ENCODE data around the gene ZNRD2.
A peak's percentile ranks its signal among the peaks of the same experiment; 100 is the strongest.

The ZNRD2 gene

DNA sequence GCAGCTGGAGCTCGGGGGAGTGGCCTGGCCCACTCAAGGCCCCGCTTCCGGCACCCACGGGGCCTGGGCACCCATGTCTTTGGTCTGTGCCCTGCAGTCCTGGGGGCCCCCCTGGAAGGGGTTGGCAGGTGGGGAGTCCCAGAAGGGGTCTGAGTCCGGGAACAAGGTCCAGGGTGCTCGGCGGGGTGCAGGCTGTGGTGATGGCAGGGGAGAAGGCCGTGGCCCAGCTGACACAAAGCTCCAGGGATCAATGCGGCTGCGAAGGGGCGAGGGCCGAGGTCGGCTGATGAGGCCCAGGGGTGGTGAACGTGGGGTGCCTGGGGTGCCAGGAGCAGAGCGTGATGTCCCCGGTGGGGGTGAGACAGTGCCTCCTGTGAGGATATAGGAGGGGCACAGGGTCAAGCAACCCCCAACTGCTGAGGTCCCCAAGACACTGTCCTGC lies 28.0 kb downstream of the ZNRD2 start:
- no peak for DNase-seq
- no peaks in the 10 kb centered on the region for H3K9me3 Mint-ChIP-seq
- peaks cover 31% of the 10 kb centered on the region for H3K36me3 Mint-ChIP-seq (ENCODE audit: insufficient read depth)
- peaks cover 10 to 11% of the 10 kb centered on the region in 2 donors for H3K4me1 Mint-ChIP-seq (ENCODE audit: low read depth in 2 of 2)
- no peaks in the 10 kb centered on the region for H3K27me3 Mint-ChIP-seq
- no peak overlapping the region for H3K4me3 Mint-ChIP-seq
- ATAC-seq (replicated peaks), result no peak
- H3K27ac Mint-ChIP-seq, result no peak overlapping the region

DNA sequence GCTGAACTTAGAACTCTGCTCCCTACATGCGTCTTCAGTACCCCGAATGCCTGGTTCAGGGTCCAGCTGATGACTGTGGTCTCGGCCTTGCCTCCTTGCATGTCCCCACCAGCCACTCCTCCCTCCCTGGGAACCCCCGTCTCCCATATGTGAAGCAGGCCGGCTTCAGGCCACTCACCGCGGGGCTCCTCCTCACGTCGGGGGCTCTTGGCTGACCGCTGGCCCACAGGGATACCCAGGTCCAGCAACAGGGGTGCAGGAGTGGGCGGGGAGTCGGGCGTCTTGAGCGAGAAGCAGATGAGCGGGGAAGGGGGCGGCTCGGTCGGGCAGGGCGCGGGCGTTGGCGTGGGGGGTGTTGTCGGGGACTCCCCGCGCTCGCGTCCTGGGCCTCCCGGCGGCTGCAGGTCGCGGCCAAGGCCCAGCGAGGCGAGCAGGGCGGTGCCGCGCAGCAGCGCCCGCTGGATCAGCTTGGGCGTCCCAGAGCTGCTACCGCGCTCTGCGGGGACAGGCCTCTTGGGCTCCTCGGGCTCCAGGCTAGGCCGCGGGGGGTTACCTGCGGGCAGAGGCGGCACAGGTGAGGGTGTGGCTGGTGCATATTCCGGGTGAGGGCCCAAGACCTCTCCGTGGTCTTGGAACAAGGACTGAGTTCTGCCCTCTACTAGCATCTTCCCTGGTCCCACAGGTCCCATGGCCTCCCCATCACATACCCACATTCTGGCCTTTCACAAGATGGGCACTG lies 29.1 kb downstream of the ZNRD2 start:
- Mint-ChIP-seq H3K4me1 (ENCODE audit: low read depth in 2 of 2) (peaks cover 10% of the 10 kb centered on the region in 2 donors), H3K4me3 (no peak overlapping the region), H3K36me3 (ENCODE audit: insufficient read depth) (peaks cover 29% of the 10 kb centered on the region), H3K27ac (peak overlapping the region in 1 of 2 donors; percentile 38), H3K9me3 (no peaks in the 10 kb centered on the region), H3K27me3 (no peaks in the 10 kb centered on the region)
- ATAC-seq (replicated peaks) (no peak), DNase-seq (no peak)

DNA sequence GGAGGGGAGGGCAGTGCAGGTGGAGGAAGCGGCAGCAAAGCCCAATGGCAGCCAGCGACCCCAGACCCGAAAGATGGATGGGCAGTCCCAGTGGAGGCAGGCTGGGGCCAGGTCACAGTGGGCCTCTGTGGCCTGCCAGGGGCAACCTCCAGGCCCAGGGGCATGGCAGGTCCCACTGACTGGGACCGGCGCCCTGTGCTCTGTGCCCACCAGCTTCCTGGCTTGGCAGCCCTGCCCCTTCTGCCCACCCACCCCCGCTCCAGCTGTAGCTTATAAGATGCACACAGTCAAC lies 29.6 kb downstream of the ZNRD2 start:
- Mint-ChIP-seq H3K4me1 (ENCODE audit: low read depth in 2 of 2) (peaks cover 8 to 9% of the 10 kb centered on the region in 2 donors), H3K9me3 (no peaks in the 10 kb centered on the region), H3K27me3 (no peaks in the 10 kb centered on the region), H3K27ac (no peak overlapping the region), H3K36me3 (ENCODE audit: insufficient read depth) (peaks cover 29% of the 10 kb centered on the region), H3K4me3 (no peak overlapping the region)
- no peak for ATAC-seq (replicated peaks)
- no peak for DNase-seq

DNA sequence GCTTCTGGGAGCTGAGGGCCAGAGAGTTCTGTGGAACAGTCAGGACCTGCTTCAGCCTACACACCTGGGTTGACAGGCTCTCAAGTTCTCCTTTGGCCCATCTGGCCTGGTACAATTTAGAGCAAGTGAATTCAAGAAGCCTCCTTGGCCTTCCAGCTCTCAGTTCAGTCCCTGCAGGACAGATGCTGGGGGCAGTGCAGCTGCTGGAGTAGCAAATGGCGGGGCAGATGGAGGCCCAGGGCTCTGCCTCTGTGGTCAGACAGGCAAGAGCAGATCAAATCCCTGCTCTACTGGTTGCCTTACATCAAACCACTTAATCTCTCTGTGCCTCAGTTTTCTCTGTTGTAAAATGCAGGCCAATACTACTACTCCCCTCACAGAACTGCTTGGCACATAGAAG lies 34.0 kb downstream of the ZNRD2 start:
- H3K4me1 Mint-ChIP-seq (ENCODE audit: low read depth in 2 of 2), result peaks cover 0 to 6% of the 10 kb centered on the region in 2 donors
- H3K9me3 Mint-ChIP-seq, result no peaks in the 10 kb centered on the region
- no peaks in the 10 kb centered on the region for H3K27me3 Mint-ChIP-seq
- no peak for DNase-seq
- H3K36me3 Mint-ChIP-seq (ENCODE audit: insufficient read depth), result peaks cover 48% of the 10 kb centered on the region
- H3K27ac Mint-ChIP-seq, result peak overlapping the region in 1 of 2 donors; percentile 55
- no peak overlapping the region for H3K4me3 Mint-ChIP-seq
- ATAC-seq (replicated peaks), result no peak

DNA sequence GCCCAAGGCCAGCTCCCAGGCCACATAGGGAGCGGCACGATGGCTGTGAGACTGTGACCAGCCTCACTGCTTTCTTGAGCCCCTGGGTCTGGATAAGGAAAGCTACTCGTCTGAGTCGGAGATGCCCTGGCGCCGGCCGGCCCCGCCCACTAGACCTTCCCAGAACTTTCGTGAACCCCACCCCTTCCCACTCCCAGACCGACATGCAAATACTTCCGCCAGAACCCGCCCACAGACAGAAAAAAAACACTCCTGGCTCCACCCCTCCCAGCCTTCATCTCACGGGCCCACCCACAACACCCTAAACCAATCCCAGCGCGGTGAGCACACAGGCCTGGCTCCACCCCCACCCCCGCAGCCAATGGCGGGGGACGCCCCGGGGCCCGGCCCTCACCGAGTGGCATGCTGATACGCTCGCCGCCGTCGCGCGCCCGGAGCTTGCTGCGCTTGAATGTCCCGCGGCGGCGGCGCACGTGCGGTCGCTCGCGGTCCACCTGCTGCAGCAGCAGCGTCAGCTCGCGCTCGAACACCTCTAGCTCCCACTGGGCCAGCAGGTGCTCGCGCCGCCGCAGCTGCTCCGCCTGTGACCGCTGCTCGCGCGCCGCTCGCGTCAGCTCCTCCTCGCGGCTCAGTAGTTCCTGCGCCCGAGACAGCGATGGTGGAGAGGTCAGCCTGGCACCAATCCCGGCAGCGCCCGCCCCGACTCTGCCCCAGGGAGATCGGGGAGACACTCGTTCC lies 36.8 kb downstream of the ZNRD2 start:
- Mint-ChIP-seq H3K4me3 (no peak overlapping the region), H3K4me1 (ENCODE audit: low read depth in 2 of 2) (peaks cover 19 to 25% of the 10 kb centered on the region in 2 donors), H3K9me3 (no peaks in the 10 kb centered on the region), H3K27me3 (no peaks in the 10 kb centered on the region), H3K36me3 (ENCODE audit: insufficient read depth) (peaks cover 45% of the 10 kb centered on the region), H3K27ac (no peak overlapping the region)
- ATAC-seq (replicated peaks) (peak; percentile 67), DNase-seq (no peak)

DNA sequence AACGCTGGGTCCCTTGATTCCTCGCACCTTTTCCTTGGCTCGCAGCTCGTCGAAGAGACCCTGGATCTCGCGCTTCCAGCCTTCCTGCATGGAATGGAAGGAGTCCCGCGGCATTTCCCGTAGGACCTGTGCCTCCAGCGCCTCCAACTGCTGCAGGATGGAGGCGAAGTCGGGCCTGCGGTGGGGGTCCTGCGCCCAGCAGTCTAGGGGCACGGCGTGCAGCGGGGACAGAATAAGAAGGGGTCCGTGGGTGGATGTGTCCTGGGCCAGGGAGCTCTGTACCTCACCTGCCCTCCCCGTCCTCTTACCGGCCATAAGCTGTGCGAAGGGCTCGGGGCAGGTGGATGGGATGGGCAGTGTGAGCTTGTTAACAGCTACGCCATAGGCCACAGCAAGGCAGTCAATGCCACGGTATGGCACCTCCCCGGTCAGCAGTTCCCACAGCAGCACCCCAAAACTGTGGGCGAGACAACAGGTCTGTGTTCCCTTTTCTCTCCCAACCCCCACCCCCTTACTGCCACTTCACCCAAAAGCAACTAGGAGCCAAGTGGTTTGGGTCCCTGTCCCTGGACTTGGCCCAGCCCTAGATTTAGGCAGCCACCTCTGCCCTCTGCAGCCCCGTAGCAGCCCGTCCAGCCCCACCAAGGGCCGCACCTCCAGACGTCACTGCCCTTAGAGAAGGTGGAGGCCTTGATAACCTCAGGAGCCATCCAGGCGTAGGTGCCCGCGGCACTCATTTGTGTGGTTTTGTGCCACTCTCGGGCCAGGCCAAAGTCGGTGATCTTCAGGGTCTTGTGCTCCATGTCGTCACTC lies 37.5 kb downstream of the ZNRD2 start:
- DNase-seq, result no peak
- Mint-ChIP-seq H3K9me3 (no peaks in the 10 kb centered on the region), H3K27me3 (no peaks in the 10 kb centered on the region), H3K4me3 (no peak overlapping the region), H3K36me3 (ENCODE audit: insufficient read depth) (peaks cover 44% of the 10 kb centered on the region), H3K27ac (no peak overlapping the region), H3K4me1 (ENCODE audit: low read depth in 2 of 2) (peaks cover 26 to 33% of the 10 kb centered on the region in 2 donors)
- no peak for ATAC-seq (replicated peaks)

DNA sequence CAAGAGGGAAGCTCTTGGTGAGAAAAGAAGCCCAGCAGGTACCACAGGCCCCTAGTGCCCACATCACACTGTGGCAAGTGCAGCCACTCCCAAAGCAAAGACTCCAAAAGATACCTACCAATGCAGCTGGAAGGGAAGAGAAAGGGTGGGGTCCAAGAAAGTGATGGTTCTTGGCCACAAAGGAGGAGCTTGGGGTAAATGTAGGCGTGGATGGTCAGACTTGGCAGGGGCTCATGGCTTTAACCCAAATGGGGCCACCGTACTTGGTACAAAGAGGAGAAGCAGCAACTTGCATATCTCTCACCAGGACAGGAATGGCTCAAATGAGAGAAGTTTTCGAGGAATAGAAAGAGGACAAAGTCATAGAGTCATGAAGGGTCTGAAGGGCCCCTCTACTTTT lies 39.0 kb downstream of the ZNRD2 start:
- ATAC-seq (replicated peaks) (no peak), DNase-seq (no peak)
- Mint-ChIP-seq H3K36me3 (ENCODE audit: insufficient read depth) (peaks cover 50% of the 10 kb centered on the region), H3K4me1 (ENCODE audit: low read depth in 2 of 2) (peaks cover 35% of the 10 kb centered on the region in 2 donors), H3K9me3 (no peaks in the 10 kb centered on the region), H3K4me3 (no peak overlapping the region), H3K27ac (peak overlapping the region; percentile 87 to 97), H3K27me3 (no peaks in the 10 kb centered on the region)

DNA sequence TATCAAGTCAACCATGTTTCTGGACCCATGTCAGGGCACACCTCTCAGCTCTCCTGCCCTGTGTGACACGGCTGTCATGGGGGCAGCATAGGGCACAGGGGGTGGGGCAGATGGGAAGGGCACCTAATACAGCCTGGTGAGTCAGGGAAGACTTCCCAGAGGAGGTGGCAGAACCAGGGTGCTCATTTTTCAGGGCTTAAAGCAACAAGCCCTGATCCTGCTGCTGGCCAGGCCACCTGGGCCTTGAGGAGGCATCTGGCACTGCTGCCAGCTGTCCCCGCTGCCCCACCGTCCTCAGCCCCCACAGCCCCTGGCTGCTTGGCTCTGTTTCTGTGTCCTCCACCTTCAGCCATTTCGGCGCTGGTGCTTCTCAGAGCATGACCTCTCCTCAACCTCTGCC lies 39.4 kb downstream of the ZNRD2 start:
- ATAC-seq (replicated peaks) (no peak), DNase-seq (no peak)
- Mint-ChIP-seq H3K36me3 (ENCODE audit: insufficient read depth) (peaks cover 55% of the 10 kb centered on the region), H3K4me1 (ENCODE audit: low read depth in 2 of 2) (peaks cover 35 to 39% of the 10 kb centered on the region in 2 donors), H3K27ac (peak overlapping the region; percentile 88 to 97), H3K9me3 (no peaks in the 10 kb centered on the region), H3K4me3 (peak overlapping the region; percentile 45 to 49), H3K27me3 (no peaks in the 10 kb centered on the region)

DNA sequence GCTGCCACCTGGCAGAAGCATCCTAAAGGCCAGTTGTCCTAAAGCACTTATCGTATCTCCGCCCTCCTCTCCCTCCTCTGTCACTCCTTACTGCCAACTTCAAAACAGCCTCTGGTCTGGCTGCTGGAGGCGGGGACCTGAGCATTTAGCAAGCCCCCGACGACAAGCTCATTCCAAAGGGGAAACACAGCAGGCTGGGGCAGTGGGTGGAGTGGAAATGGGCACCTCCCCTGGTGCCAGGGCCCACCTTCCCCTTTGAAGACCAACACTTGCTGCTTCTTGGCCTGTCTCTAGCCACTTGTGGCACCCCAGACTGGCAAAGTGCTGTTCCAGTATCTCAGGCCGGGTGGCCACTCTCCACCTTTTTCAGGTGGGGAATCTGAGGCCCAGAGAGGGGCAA lies 40.1 kb downstream of the ZNRD2 start:
- Mint-ChIP-seq H3K4me1 (ENCODE audit: low read depth in 2 of 2) (peaks cover 37 to 40% of the 10 kb centered on the region in 2 donors), H3K27me3 (no peaks in the 10 kb centered on the region), H3K9me3 (no peaks in the 10 kb centered on the region), H3K36me3 (ENCODE audit: insufficient read depth) (peaks cover 61% of the 10 kb centered on the region), H3K4me3 (peak overlapping the region; percentile 45 to 96), H3K27ac (peak overlapping the region; percentile 88 to 97)
- ATAC-seq (replicated peaks) (no peak), DNase-seq (no peak)

DNA sequence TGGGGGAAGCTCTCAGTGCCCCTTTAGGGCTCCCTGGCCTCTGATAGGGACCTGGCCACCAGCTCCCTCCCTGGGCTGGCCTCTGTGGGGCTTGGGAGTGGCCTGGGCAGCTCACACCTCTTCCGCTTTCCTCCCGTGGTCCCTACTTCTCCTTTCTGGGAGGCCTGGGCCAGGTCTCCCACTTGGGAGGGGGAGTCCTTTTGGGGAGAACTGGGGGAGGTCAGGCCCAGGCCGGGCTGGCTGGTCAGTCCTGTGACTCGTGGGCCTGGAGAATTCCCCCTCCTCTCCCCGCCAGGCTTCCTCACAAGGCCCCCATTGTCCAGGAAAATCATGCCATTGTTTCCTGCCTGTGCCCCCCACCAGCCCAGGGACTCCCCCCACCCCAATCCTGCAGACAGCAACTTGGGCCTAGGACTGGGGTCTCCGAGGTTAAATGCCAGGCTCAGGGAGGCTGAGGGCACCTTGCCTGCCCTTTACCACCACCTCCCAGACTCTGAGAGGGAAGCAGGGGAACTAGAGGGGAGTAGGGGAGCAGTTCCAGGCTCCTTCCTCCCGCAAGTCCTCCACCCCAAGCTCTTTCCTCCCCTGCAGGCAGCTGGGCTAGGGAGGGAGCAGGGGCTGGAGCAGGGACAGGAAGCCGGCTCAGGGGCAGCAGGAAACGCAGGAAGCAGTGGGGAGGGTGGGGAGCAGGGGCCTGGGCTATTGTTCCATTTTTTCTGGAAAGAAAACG lies 40.9 kb downstream of the ZNRD2 start:
- Mint-ChIP-seq H3K36me3 (ENCODE audit: insufficient read depth) (peaks cover 58% of the 10 kb centered on the region), H3K9me3 (no peaks in the 10 kb centered on the region), H3K27ac (peak overlapping the region; percentile 88 to 97), H3K27me3 (no peaks in the 10 kb centered on the region), H3K4me3 (peak overlapping the region; percentile 20 to 96), H3K4me1 (ENCODE audit: low read depth in 2 of 2) (peaks cover 37 to 41% of the 10 kb centered on the region in 2 donors)
- ATAC-seq (replicated peaks) (no peak), DNase-seq (no peak)

DNA sequence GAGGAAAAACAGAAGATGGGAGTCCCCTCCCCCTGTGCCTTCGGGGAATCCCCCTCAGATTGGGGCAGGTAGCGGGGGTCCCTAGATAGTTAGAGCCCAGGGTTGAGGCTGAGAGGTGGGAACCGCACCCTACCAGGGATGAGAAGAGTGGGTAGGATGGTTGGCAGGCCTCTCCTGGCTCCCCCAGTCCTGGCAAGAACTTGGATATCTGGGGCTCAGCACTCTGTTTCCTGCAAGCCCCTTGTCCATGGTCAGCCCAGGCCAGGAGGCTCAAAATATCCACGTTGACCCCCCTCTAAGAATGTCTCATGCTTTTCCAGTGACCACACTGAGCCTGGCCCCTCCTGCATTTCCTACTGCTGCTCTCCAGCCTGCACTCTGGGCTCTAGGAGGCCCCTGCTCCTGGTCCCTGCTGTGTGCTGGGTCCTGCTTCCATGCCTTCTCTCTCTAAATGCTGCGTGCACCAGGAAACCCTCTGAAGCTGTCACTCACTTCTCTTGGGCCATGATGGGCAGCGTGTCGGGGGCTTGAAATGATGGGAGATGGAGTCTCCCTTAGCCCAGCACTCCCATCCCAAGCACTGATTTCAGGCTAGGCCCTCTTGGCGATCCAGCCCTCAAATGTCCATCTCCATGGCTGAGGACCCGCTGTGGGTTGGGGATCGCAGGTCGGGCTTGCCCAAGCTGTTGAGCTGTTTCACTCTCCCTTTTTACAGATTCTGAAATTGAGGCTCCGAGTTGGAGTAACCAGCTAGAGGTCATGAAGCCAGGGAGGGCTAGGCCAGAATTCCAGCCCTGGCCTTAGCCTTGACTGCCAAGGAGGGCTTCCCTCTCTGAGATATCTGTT lies 41.7 kb downstream of the ZNRD2 start:
- H3K36me3 Mint-ChIP-seq (ENCODE audit: insufficient read depth), result peaks cover 57% of the 10 kb centered on the region
- H3K4me3 Mint-ChIP-seq, result peak overlapping the region; percentile 94 to 96
- peaks cover 45 to 49% of the 10 kb centered on the region in 2 donors for H3K4me1 Mint-ChIP-seq (ENCODE audit: low read depth in 2 of 2)
- peak overlapping the region; percentile 88 to 97 for H3K27ac Mint-ChIP-seq
- DNase-seq (no peak), ATAC-seq (replicated peaks) (no peak)
- no peaks in the 10 kb centered on the region for H3K27me3 Mint-ChIP-seq
- no peaks in the 10 kb centered on the region for H3K9me3 Mint-ChIP-seq

DNA sequence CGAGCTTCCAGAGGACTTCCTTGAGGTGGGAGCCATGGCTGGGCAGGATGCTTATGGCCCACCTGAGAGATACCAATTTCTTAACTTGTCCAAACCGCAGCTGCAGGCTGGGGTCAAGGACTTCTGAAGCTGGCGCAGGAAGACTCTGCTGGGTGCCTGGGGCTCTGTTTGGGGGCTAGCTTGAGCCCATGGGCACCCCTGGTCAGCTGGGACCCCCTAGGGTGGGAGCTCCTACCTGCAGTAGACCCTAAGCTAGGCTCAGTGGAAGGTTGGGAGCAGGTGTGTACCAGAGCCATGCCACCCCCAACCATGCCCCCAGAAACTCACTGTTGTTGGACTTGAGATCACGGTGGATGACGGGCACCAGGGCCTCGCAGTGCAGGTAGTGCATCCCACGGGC lies 42.4 kb downstream of the ZNRD2 start:
- Mint-ChIP-seq H3K9me3 (no peaks in the 10 kb centered on the region), H3K4me3 (peak overlapping the region; percentile 94 to 96), H3K4me1 (ENCODE audit: low read depth in 2 of 2) (peaks cover 45 to 49% of the 10 kb centered on the region in 2 donors), H3K27ac (peak overlapping the region; percentile 95 to 97), H3K27me3 (no peaks in the 10 kb centered on the region), H3K36me3 (ENCODE audit: insufficient read depth) (peaks cover 53% of the 10 kb centered on the region)
- DNase-seq (no peak), ATAC-seq (replicated peaks) (no peak)
